ENCODE results near the gene LRRC7. TPM values are rescaled to one million over a fixed set of nuclear protein-coding genes. Genes with fewer than 3 reads are reported as not detected.

LRRC7 gene
- total RNA-seq, 4 donors from 2014 or later = 0.62 to 2.1 (median 1.3) TPM

DNA sequence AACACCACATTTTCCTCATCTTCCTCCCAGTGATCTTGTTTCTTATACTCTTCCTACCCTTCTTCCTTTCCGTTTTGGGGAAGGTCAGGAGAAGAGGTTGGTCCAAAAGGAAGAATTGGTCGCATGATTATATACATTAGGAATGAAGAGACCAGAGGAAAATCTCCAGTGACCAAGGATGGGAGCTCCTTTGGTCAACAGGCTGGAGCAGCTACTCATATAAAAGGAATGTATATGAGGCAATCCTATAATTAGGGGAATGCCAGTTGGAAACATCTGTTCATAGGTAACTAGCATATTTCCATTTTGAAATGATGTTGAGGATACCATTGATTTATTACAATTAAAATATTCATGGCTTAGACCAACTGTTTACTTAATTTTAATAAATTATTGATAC, 523.2 kb downstream of the LRRC7 start:
- DNase-seq (no peak), ATAC-seq (no peak)
- intact Hi-C loops (cut with DNase I; ENCODE audit: low total_unique reads) = no loop called here
- Histone ChIP-seq H3K4me1 (no peaks in the 10 kb centered on the region), H3K4me3 (no peak overlapping the region), H3K36me3 (no peaks in the 10 kb centered on the region), H3K27me3 (no peaks in the 10 kb centered on the region), H3K27ac (no peak overlapping the region), H3K9me3 (no peaks in the 10 kb centered on the region)
- in situ Hi-C loops (cut with MboI; ENCODE audit: low sequenced_read_pairs in 4 of 4) = no loop called here
- TF ChIP-seq, protein P1, sequence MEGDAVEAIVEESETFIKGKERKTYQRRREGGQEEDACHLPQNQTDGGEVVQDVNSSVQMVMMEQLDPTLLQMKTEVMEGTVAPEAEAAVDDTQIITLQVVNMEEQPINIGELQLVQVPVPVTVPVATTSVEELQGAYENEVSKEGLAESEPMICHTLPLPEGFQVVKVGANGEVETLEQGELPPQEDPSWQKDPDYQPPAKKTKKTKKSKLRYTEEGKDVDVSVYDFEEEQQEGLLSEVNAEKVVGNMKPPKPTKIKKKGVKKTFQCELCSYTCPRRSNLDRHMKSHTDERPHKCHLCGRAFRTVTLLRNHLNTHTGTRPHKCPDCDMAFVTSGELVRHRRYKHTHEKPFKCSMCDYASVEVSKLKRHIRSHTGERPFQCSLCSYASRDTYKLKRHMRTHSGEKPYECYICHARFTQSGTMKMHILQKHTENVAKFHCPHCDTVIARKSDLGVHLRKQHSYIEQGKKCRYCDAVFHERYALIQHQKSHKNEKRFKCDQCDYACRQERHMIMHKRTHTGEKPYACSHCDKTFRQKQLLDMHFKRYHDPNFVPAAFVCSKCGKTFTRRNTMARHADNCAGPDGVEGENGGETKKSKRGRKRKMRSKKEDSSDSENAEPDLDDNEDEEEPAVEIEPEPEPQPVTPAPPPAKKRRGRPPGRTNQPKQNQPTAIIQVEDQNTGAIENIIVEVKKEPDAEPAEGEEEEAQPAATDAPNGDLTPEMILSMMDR (IDR thresholded peaks at IDR 0.05 in 4 of 5, conservative IDR thresholded peaks at IDR 0.05 in 1 of 5) = no peak
- no peak for TF ChIP-seq POLR2A (IDR thresholded peaks at IDR 0.05)

DNA sequence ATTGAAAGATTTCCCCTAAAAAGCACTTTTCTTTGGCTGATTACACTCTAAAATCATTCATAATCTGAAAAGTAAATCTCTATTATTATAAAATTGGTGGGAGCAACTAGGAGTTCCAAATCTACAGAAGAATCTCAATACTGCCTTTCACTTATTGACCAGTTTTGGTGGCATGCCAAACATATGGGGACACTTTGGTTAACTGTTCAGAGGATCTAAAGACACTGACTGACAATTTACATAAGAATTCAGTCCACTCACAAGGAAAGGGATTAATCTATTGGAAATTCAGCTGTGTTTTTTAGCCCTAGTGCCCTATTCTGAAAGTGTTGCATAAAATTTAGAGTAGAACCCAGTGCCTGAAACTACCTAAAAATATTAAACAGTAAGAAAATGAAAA, 524.1 kb downstream of the LRRC7 start:
- Histone ChIP-seq H3K27ac (no peak overlapping the region), H3K9me3 (no peaks in the 10 kb centered on the region), H3K36me3 (no peaks in the 10 kb centered on the region), H3K27me3 (no peaks in the 10 kb centered on the region), H3K4me1 (no peaks in the 10 kb centered on the region), H3K4me3 (no peak overlapping the region)
- intact Hi-C loops (cut with DNase I; ENCODE audit: low total_unique reads) = no loop called here
- TF ChIP-seq, protein P1 (IDR thresholded peaks at IDR 0.05 in 4 of 5, conservative IDR thresholded peaks at IDR 0.05 in 1 of 5) = no peak
- no peak for TF ChIP-seq POLR2A (IDR thresholded peaks at IDR 0.05)
- ATAC-seq (no peak), DNase-seq (no peak)
- in situ Hi-C loops (cut with MboI; ENCODE audit: low sequenced_read_pairs in 4 of 4) = no loop called here

DNA sequence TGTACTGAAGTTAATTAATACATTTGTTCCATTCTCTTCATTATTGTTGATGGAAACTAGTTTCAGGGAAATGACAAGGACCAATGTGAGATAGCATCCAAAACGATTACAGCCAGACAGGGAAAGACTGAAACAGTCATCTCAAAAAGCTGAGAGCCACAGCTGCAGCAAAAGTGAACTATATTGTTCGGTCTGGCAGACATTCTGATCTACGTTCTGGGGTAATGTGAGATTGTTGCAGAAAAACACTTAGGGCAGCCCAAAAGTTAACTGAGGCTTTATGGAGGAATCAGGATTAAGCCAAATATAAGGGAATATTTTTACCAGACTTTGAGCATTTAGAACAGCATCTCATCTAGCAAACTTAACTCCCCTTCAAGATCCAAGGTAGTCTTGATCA, 524.8 kb downstream of the LRRC7 start:
- TF ChIP-seq POLR2A (IDR thresholded peaks at IDR 0.05) = no peak
- TF ChIP-seq, protein P1 (IDR thresholded peaks at IDR 0.05 in 4 of 5, conservative IDR thresholded peaks at IDR 0.05 in 1 of 5) = no peak
- H3K27me3 ChIP-seq = no peaks in the 10 kb centered on the region
- H3K9me3 ChIP-seq = no peaks in the 10 kb centered on the region
- ATAC-seq (no peak), DNase-seq (no peak)
- no peaks in the 10 kb centered on the region for H3K4me1 ChIP-seq
- H3K36me3 ChIP-seq = no peaks in the 10 kb centered on the region
- intact Hi-C loops (cut with DNase I; ENCODE audit: low total_unique reads) (no loop called here), in situ Hi-C loops (cut with MboI; ENCODE audit: low sequenced_read_pairs in 4 of 4) (no loop called here)
- H3K4me3 ChIP-seq = no peak overlapping the region
- no peak overlapping the region for H3K27ac ChIP-seq

DNA sequence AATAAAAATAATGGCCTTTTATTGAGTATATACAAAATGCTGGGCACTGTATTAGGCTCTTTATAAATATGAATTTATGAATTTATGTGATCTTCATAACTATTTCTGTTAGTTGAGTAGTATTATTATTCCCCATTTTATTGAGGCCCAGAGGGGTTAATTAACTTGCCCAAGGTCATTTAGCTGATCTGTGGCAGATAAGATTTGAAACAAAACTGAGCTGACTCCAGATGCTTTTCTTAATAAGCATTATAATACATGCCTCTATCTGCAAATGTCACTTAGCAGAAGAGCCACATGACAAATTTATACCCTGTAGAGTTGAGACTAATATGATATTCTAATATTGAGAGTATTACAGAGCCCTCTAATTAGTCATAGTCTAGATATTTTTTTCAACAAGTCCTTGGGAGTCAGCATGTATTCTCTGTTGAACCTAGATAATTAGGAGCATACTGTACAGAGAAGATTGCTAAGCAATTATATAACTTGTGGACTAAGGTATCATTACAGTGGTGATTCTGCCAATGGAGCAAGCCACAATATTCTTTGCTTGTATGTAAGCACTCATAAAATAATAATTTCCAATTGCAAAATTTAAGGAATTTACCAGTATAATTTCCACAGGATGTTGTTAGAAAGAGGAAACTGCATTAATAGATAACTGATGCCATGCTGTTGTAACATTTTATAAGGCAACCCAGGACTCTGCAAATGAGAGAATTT, 525.7 kb downstream of the LRRC7 start:
- no peak for ATAC-seq
- intact Hi-C loops (cut with DNase I; ENCODE audit: low total_unique reads) = no loop called here
- in situ Hi-C loops (cut with MboI; ENCODE audit: low sequenced_read_pairs in 4 of 4) = no loop called here

More for the DNA sequence above, 525.7 kb downstream of the LRRC7 start:
- Histone ChIP-seq H3K4me1 (no peaks in the 10 kb centered on the region), H3K36me3 (no peaks in the 10 kb centered on the region), H3K4me3 (no peak overlapping the region), H3K27ac (no peak overlapping the region), H3K27me3 (no peaks in the 10 kb centered on the region), H3K9me3 (no peaks in the 10 kb centered on the region)
- TF ChIP-seq POLR2A (IDR thresholded peaks at IDR 0.05) = no peak
- TF ChIP-seq, protein P1 (IDR thresholded peaks at IDR 0.05 in 4 of 5, conservative IDR thresholded peaks at IDR 0.05 in 1 of 5) = no peak
- no peak for DNase-seq

All from gastrocnemius medialis (tissue), 4 donors.